Mesothelial cell of epicardium (in vitro differentiated cells): ENCODE data around the gene ELF1. TPM values are rescaled to one million over a fixed set of nuclear protein-coding genes. Genes with fewer than 3 reads are reported as not detected.

ENCODE experiments used
- DNase-seq, 2 experiments: peaks; one replicate each; pipeline ENCODE4 v3.0.0; 2021; ENCODE audit warnings: low spot score in 2 of 2; ENCODE audit not compliant: unreplicated experiment in 2 of 2
- H3K27ac Mint-ChIP-seq: 2 replicates; pipeline ENCODE4 v1.8.0; 2021; ENCODE audit warnings: mixed read lengths
- H3K27me3 Mint-ChIP-seq: 2 replicates; pipeline ENCODE4 v1.8.0; 2021; ENCODE audit warnings: low read depth, mixed read lengths
- H3K36me3 Mint-ChIP-seq: 2 replicates; pipeline ENCODE4 v1.8.0; 2021; ENCODE audit warnings: mixed read lengths
- H3K4me1 Mint-ChIP-seq: 2 replicates; pipeline ENCODE4 v1.8.0; 2021; ENCODE audit warnings: mixed read lengths
- H3K4me3 Mint-ChIP-seq: 2 replicates; pipeline ENCODE4 v1.8.0; 2021; ENCODE audit warnings: mild to moderate bottlenecking, moderate library complexity, mixed read lengths
- H3K9me3 Mint-ChIP-seq: 2 replicates; pipeline ENCODE4 v1.8.0; 2021; ENCODE audit warnings: mixed read lengths
- total RNA-seq: library from RNA; stranded (reverse); gene quantifications from 3 replicates; pipeline ENCODE4 v1.2.1, GENCODE V29; 2021
- TF ChIP-seq, protein P1 (sequence below): fragments of 200-600 bp; sonication (generic); IDR thresholded peaks from one replicate; pipeline ENCODE4 v1.5.0; 2021; ENCODE audit warnings: antibody characterized with exemption; ENCODE audit not compliant: unreplicated experiment

ELF1 gene
- total RNA-seq, 1 donor from 2014 or later: 76.9 TPM

DNA sequence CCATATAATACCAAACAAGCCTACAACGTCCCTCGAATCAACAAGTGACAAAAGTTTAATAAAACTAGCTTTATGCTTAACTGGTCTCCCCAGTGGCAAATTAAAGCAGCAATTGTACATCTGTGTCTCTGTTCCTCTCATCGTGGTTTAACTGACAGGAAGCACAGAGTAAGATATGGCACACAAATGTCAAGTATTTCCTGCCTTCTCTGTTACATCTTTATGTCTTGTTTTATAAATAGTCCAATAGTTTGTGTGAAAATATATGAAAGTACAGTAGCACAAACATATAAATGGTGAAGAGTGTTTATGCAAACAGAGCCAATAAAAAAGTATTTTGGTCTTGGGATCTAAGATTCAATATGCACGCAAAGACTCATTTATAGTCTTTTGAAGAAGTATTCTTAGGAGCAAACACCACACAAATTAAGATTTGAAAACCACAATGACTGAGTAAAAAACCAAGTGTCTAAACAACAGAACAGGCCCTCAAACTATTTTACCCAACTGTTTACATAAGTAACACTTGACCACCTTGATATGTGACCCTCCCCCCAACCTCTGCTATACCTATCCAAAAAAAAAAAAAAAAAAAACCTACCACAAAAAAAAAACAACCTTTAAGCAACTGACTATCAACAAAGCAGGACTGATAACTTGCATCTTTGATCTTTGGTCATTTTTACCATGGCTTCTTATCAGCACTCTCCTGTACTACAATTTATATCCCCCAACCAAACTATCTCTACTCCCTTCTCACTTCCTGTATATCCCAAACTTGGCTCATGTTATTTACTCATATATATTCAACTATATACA lies 14.0 kb downstream of the ELF1 start:
- H3K27me3 Mint-ChIP-seq: no peaks in the 10 kb centered on the region
- peaks cover 6% of the 10 kb centered on the region for H3K36me3 Mint-ChIP-seq
- TF ChIP-seq, protein P1, sequence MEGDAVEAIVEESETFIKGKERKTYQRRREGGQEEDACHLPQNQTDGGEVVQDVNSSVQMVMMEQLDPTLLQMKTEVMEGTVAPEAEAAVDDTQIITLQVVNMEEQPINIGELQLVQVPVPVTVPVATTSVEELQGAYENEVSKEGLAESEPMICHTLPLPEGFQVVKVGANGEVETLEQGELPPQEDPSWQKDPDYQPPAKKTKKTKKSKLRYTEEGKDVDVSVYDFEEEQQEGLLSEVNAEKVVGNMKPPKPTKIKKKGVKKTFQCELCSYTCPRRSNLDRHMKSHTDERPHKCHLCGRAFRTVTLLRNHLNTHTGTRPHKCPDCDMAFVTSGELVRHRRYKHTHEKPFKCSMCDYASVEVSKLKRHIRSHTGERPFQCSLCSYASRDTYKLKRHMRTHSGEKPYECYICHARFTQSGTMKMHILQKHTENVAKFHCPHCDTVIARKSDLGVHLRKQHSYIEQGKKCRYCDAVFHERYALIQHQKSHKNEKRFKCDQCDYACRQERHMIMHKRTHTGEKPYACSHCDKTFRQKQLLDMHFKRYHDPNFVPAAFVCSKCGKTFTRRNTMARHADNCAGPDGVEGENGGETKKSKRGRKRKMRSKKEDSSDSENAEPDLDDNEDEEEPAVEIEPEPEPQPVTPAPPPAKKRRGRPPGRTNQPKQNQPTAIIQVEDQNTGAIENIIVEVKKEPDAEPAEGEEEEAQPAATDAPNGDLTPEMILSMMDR: no peak
- H3K4me1 Mint-ChIP-seq: peaks cover 35% of the 10 kb centered on the region
- H3K4me3 Mint-ChIP-seq: no peak overlapping the region
- no peak for DNase-seq
- H3K27ac Mint-ChIP-seq: peak overlapping the region; percentile 4
- H3K9me3 Mint-ChIP-seq: peaks cover 4% of the 10 kb centered on the region

- H3K27ac Mint-ChIP-seq: no peak overlapping the region
- DNase-seq: no peak
- H3K9me3 Mint-ChIP-seq: no peaks in the 10 kb centered on the region
- H3K36me3 Mint-ChIP-seq: peaks cover 4% of the 10 kb centered on the region
- H3K27me3 Mint-ChIP-seq: no peaks in the 10 kb centered on the region
- no peak overlapping the region for H3K4me3 Mint-ChIP-seq
- TF ChIP-seq, protein P1: no peak
- H3K4me1 Mint-ChIP-seq: peaks cover 40% of the 10 kb centered on the region
Observed at GRCh38 chr13:41002606-41003005, 16.5 kb downstream of the ELF1 start.

GRCh38 chr13:41001695-41002094 lies 17.4 kb downstream of the ELF1 start:
- TF ChIP-seq, protein P1: no peak
- Mint-ChIP-seq H3K4me1 (peaks cover 36% of the 10 kb centered on the region), H3K36me3 (peaks cover 8% of the 10 kb centered on the region), H3K27me3 (no peaks in the 10 kb centered on the region), H3K4me3 (no peak overlapping the region), H3K9me3 (peaks cover 3% of the 10 kb centered on the region), H3K27ac (no peak overlapping the region)
- no peak for DNase-seq

DNA sequence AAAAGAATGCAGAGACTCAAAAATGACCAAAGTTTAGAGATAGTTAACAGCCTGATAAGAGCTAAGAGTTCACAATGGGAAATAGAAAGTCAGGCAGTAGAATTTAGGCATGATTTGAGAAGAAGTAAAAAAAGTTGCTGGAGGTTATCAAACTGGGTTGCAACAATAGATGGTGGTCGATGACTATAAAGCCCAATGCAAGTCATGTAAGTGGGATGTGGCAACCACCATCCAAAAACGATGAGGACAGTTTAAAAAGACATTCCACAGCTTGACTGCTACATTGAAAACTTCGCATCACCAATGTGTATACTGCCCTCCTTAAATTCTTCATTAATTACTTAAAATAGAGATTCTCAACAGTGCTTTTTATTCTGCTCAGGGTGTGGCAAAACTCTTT lies 19.7 kb downstream of the ELF1 start:
- TF ChIP-seq, protein P1: no peak
- H3K9me3 Mint-ChIP-seq: peaks cover 4% of the 10 kb centered on the region
- H3K36me3 Mint-ChIP-seq: peaks cover 11% of the 10 kb centered on the region
- no peak overlapping the region for H3K4me3 Mint-ChIP-seq
- H3K4me1 Mint-ChIP-seq: peaks cover 37% of the 10 kb centered on the region
- no peaks in the 10 kb centered on the region for H3K27me3 Mint-ChIP-seq
- no peak for DNase-seq
- peak overlapping the region; percentile 86 for H3K27ac Mint-ChIP-seq

- Mint-ChIP-seq H3K4me1 (peaks cover 54% of the 10 kb centered on the region), H3K27ac (peak overlapping the region; percentile 96), H3K36me3 (peaks cover 11% of the 10 kb centered on the region), H3K4me3 (no peak overlapping the region), H3K9me3 (peaks cover 4% of the 10 kb centered on the region), H3K27me3 (no peaks in the 10 kb centered on the region)
- DNase-seq: no peak
- TF ChIP-seq, protein P1: no peak
Observed at GRCh38 chr13:40996426-40997092, 22.6 kb downstream of the ELF1 start.
